Mononuclear cell (primary cell): ENCODE data around the gene WDR90. TPM values are rescaled to one million over a fixed set of nuclear protein-coding genes. Genes with fewer than 3 reads are reported as not detected.

ENCODE experiments used
- H3K27me3 ChIP-seq: 2 replicates; pipeline ENCODE4 v1.6.0; 2011; ENCODE audit warnings: low read length, control low read depth; ENCODE audit not compliant: insufficient read depth
- H3K4me1 ChIP-seq: 2 replicates; pipeline ENCODE4 v1.5.1; 2011; ENCODE audit warnings: mild to moderate bottlenecking, low read length, control low read depth; ENCODE audit not compliant: insufficient read depth
- H3K4me3 ChIP-seq: 2 replicates; pipeline ENCODE4 v1.5.1; 2011; ENCODE audit warnings: mild to moderate bottlenecking, low read length, moderate library complexity
- H3K9me3 ChIP-seq: 2 replicates; pipeline ENCODE4 v1.5.1; 2011; ENCODE audit warnings: low read depth, mild to moderate bottlenecking, control low read depth, low read length
- total RNA-seq: library from RNA; depleted of rRNA; stranded (reverse); fragments of >200 nt; gene quantifications from one replicate; pipeline ENCODE4 v1.2.3, GENCODE V29; 2012

The WDR90 gene
- total RNA-seq, 1 donor: 4.6 TPM

DNA sequence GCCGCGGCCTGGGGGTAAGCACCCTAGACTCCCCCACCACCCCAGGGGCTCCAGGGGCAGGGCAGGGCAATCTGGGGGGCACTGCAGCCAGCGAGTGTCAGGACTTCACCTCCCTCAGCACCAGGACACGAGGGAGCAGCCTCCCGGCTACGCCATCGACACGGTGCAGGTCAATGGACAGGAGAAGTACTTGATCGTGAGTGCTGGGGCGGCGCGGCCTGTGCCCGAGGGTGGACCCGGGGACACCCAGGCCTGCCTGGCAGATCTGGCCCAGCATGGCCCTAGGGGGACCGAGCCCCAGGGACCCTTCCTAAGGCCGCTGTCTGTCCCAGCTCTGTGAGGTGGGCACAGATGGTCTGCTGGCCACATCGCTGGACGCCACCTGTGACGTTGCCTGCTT, 23.2 kb downstream of the WDR90 start:
- H3K4me3 ChIP-seq: no peak overlapping the region
- H3K27me3 ChIP-seq: no peaks in the 10 kb centered on the region
- H3K9me3 ChIP-seq: no peaks in the 10 kb centered on the region
- H3K4me1 ChIP-seq: peaks cover 20% of the 10 kb centered on the region

DNA sequence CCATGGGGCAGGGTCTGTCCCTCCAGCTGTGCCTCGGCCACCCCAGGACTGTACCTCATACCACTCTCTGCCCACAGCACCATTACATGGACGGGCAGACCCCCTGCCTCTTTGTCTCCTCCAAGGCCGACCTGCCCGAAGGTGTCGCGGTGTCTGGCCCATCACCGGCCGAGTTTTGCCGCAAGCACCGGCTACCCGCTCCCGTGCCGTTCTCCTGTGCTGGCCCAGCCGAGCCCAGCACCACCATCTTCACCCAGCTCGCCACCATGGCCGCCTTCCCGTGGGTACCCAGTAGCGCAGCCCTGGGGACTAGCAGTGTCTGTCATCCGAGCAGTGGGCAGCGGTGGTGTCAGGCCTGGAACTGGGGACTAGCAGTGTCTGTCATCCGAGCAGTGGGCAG, 23.7 kb downstream of the WDR90 start:
- no peaks in the 10 kb centered on the region for H3K27me3 ChIP-seq
- H3K4me1 ChIP-seq: peaks cover 16% of the 10 kb centered on the region
- no peak overlapping the region for H3K4me3 ChIP-seq
- no peaks in the 10 kb centered on the region for H3K9me3 ChIP-seq

DNA sequence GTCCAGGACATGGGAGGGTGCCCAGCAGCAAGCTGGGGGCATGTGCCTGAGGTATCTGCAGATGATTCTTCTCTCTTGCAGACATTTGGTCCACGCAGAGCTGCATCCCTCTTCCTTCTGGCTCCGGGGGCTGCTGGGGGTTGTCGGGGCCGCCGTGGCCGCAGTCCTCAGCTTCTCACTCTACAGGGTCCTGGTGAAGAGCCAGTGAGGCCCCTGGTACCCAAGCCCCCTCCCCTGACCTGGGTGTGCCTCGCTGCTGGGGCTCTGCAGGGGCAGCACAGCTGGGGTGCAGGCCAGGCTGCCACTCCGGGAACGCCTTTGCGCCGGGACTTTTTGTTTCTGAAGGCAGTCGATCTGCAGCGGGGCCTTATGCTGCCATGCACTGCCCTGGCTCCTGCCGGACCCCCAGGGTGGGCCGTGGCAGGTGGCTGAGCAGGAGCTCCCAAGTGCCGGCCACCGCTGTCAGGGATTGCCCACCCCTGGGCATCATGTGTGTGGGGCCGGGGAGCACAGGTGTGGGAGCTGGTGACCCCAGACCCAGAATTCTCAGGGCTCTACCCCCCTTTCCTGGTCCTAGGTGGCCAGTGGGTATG, 24.3 kb downstream of the WDR90 start:
- Histone ChIP-seq H3K4me1 (peaks cover 14% of the 10 kb centered on the region), H3K4me3 (no peak overlapping the region), H3K9me3 (no peaks in the 10 kb centered on the region), H3K27me3 (no peaks in the 10 kb centered on the region)

DNA sequence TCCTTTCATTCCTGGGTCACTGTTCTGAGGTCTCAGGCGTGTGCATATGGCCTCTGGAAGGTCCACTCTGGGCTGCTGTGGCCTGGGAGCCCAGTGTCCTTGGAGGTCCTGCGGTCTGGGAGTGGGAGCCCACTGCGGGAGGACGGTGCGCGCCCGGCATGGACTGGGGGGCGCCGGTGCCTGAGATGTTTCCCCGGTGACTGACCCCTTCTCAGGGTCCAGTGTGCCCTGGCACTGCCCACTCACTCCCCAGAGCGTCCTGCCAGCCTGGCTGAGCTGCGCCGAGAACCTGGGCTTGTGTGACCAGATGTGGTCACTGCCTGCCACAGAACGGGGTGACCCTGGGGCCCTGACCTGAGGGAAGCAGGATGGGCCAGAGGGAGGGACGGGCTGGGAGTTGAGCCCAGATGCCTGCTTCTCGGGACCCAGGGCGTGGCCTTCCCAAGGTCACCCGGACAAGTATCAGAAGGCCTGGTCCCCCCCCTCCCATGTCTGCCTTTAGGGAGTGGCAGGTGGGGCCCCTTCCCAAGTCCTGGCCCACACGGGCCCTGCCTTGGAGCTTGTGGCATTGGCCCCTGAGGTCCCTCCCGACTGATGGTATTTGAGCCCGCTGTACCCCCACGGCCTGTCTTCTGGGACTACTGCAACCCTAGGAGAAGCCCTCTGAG, 25.2 kb downstream of the WDR90 start:
- no peaks in the 10 kb centered on the region for H3K9me3 ChIP-seq
- H3K4me3 ChIP-seq: no peak overlapping the region
- H3K27me3 ChIP-seq: no peaks in the 10 kb centered on the region
- H3K4me1 ChIP-seq: peaks cover 13% of the 10 kb centered on the region

DNA sequence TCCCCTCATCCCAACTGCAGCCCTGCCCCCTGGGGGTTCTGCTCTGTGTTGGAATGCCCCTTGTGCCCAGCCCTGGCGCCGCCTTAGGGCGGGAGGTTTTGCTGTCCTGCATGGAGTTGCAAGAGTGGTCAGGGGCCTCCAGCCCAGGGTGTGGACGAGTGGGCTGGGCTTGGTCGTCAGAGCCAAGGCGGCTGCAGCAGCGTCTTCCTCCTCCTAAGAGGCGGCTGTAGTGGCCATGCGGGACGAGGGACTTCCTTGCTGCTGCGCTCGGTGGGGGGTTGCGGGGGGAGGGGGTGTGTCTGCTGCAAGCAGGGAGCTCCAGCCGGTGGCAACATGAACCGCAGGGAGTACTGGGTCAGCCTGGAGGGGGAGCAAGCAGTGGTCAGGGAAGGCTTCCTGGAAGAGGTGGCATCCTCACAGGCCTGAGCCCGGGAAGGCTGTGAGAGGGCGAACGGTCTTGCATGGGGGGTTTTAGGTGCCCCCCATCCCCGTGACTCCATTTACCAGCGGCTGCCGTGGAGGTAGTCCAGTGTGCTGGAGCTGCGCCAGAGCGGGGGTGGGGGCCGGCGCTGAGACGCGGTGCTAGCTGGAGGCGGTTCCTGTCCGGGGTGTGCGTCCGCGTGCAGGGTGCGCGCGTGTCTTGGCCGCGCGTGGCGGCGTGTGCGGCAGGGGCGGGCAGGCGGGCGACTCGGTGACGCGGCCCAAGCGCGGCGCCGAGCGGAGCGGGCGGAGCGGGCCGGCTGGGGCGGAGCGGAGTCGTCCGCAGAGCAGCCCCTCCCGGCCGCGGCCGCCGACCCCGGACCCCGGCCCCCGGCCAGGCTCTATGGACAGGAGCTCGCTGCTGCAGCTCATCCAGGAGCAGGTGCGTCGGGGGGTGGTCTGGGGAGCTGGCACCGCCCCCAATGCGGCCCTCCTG, 26.1 kb downstream of the WDR90 start, which contains the start of gene RHBDL1:
TSS of gene RHBDL1 (plus strand) at position 704 of the 916 bp plus-strand sequence. CDS start at position 824, 120 bp downstream.
- Histone ChIP-seq H3K9me3 (no peaks in the 10 kb centered on the region), H3K4me1 (peaks cover 16% of the 10 kb centered on the region), H3K4me3 (no peak within 1 kb of the TSS), H3K27me3 (no peaks in the 10 kb centered on the region)

DNA sequence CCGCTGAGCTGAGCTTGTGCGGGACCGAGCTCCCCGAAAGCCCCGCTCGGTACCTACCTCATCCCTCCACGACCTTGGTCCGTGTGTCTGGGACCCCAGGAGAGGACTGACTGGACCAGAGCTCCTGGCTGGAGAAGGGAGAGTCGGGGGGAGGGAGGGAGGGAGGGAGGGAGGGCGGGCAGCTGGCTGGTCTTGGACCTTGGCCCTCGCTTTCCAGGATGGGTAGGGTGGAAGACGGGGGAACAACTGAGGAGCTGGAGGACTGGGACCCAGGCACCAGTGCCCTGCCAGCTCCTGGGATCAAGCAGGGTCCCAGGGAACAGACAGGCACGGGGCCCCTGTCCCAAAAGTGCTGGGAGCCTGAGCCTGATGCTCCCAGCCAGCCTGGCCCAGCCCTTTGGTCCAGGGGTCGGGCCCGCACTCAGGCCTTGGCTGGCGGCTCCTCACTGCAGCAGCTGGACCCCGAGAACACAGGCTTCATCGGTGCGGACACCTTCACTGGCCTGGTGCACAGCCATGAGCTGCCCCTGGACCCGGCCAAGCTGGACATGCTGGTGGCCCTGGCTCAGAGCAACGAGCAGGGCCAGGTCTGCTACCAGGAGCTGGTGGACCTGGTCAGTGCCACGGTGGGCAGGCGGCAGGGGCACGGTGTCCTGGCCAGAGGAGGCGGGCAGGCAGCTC, 26.9 kb downstream of the WDR90 start:
- Histone ChIP-seq H3K9me3 (no peaks in the 10 kb centered on the region), H3K4me3 (no peak overlapping the region), H3K27me3 (no peaks in the 10 kb centered on the region), H3K4me1 (peaks cover 21% of the 10 kb centered on the region)

DNA sequence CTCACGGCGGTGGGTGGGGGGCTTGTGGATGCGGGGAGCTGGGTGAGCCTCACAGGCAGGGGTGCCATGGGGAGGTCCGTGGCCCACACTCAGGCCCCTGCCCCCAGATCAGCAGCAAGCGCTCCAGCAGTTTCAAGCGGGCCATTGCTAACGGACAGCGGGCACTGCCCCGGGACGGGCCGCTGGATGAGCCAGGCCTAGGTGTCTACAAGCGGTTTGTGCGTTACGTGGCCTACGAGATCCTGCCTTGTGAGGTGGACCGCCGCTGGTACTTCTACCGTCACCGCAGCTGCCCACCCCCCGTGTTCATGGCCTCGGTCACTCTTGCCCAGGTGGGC, 27.4 kb downstream of the WDR90 start:
- Histone ChIP-seq H3K27me3 (no peaks in the 10 kb centered on the region), H3K4me3 (no peak overlapping the region), H3K4me1 (peaks cover 26% of the 10 kb centered on the region), H3K9me3 (no peaks in the 10 kb centered on the region)

DNA sequence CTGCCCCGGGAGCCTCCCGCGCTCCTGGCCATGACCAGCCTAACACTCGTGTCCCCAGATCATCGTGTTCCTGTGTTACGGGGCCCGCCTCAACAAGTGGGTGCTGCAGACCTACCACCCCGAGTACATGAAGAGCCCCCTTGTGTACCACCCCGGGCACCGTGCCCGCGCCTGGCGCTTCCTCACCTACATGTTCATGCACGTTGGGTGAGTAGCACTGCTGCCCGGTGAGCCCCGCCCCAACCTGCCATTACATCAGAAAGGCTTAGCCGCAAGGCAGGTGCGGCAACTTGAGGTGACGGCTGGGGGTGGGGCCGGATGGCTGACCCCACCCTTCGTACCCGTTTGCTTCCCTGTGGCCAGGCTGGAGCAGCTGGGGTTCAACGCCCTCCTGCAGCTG, 27.7 kb downstream of the WDR90 start:
- Histone ChIP-seq H3K4me3 (no peak overlapping the region), H3K27me3 (no peaks in the 10 kb centered on the region), H3K9me3 (no peaks in the 10 kb centered on the region), H3K4me1 (peaks cover 30% of the 10 kb centered on the region)

DNA sequence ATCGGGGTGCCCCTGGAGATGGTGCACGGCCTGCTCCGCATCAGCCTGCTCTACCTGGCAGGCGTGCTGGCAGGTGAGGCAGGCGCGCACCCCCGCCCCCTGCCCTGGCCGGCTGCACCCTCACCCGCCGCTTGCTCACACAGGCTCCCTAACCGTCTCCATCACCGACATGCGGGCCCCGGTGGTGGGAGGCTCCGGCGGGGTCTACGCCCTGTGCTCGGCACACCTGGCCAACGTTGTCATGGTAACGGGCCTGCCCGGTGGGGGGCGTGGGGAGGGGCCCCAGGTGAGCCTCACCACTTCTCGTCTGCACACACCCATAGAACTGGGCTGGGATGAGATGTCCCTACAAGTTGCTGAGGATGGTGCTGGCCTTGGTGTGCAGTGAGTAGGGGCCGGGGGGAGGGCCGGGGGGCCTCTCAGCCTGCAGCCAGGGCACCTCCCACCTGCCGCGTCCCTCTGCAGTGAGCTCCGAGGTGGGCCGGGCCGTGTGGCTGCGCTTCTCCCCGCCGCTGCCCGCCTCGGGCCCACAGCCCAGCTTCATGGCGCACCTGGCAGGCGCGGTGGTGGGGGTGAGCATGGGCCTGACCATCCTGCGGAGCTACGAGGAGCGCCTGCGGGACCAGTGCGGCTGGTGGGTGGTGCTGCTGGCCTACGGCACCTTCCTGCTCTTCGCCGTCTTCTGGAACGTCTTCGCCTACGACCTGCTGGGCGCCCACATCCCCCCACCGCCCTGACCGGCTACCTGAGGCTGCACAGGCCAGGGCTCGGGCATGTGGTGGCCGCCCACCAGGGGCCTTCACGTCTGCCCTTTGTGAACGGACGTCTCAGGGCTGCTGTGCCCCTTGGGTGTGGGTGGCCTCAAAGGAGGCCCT, 28.4 kb downstream of the WDR90 start:
- Histone ChIP-seq H3K9me3 (no peaks in the 10 kb centered on the region), H3K4me3 (no peak overlapping the region), H3K27me3 (no peaks in the 10 kb centered on the region), H3K4me1 (peaks cover 35% of the 10 kb centered on the region)

DNA sequence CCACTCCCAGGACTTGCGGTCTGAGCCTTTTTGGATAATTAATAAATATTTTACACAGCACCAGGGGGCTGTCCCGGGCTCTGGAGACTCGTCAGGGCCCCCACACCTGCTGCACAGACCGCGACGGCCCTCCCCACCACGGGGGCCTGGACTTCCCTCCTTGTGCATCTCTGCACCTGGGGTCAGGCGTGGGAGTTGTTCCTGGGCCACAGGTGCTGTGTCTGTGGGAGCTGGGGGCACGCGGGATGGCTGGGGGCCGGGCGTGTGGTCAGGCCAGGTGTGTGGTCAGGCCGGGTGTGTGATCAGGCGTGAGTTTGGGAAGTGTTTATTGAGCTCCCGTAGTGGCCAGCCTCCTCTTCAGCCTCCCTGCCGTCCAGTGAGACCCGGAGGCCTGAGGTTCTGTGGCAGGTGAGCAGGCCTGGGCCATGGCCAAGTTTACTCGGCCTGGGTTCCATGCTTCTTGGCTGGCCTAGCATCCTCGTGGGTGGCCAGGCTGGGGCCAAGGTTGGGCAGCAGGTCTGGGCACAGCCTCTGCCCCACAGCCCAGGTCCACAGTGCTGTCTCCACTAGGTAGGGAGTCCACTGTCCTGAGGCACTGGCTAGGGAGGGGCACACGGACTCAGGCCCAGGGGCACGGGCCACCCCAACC, 29.2 kb downstream of the WDR90 start:
- Histone ChIP-seq H3K4me1 (peaks cover 42% of the 10 kb centered on the region), H3K27me3 (no peaks in the 10 kb centered on the region), H3K4me3 (no peak overlapping the region), H3K9me3 (no peaks in the 10 kb centered on the region)

DNA sequence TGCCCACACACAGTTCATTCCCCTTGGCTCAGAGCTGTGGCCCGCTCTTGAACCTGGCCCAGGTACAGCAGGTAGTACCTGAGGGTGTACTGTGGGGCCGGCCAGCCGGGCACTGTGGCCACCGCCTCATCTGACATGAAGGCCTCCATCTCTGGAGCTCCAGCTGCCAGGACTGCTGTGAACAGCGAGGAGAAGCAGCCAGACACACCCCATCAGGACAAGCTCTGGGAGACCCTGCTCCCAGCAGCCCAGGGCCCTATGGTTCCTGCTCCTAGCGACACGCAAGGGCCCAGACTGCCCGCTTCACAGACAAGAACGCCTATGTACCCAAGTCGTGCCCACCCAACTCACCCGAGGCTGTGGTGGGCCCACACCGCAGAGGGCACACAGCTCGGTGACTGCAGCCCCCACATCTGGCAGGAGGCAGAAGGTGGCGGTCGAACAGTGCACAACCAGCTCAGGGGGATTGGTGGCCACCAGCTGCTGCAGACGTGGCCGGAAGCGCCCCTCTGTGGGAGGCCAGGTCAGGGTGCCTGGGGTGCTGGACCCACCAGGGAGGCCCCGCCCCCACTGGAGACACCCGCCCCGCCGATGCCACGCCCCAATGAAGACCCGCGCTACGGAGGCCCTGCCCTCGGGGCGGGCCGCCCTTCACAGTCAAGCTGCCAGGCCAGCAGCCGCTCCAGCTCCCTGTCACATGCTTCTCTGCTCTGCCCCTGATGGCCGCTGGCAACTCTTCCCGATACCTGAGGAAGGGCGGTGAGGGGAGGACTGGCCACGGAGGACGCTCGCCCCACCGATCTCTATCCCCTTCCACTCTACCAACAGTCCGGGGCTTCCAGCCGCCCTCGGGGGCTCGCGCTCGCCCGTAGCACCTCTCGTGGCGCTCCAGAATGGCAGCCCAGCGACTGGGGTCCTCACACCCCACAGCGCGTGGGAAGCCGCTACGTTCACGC, 30.0 kb downstream of the WDR90 start:
- H3K9me3 ChIP-seq: no peaks in the 10 kb centered on the region
- peak overlapping the region; percentile 23 for H3K4me3 ChIP-seq
- H3K4me1 ChIP-seq: peaks cover 48% of the 10 kb centered on the region
- H3K27me3 ChIP-seq: no peaks in the 10 kb centered on the region

DNA sequence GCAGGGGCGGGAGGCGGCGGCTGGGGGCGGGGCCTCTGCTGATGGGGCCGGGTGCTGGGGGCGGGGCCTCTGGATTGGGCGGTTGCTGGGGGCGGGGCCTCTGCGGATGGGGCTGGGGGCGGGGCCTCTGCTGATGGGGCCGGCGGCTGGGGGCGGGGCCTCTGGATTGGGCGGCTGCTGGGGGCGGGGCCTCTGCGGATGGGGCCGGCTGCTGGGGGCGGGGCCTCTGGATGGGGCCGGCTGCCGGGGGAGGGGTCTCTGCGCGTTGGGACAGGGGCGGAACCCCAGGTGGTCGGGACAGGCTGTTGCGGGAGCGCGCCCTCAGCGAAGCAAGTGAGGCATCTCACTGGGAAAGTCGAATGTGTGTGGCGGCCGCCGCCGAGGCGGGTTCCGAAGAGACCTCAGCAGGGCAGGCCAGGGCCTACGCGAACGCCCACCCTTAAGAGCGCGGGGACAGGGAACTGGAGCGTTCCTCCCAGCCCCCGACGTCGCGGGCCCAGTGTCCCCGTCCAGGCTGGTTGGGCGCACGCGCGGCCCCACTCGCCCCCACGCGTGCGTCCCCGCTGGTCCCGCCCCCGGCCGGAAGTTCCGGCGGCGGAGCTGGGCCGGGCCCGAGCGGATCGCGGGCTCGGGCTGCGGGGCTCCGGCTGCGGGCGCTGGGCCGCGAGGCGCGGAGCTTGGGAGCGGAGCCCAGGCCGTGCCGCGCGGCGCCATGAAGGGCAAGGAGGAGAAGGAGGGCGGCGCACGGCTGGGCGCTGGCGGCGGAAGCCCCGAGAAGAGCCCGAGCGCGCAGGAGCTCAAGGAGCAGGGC, 30.9 kb downstream of the WDR90 start, which contains the start of gene STUB1:
TSS of gene STUB1 (plus strand) at position 597 of the 811 bp plus-strand sequence. CDS start at position 713, 116 bp downstream.
- Histone ChIP-seq H3K4me3 (peak within 1 kb of the TSS; percentile 72), H3K27me3 (no peaks in the 10 kb centered on the region), H3K9me3 (no peaks in the 10 kb centered on the region), H3K4me1 (peaks cover 51% of the 10 kb centered on the region)
